ENCODE results near the gene CCDC179. TPM values are rescaled to one million over a fixed set of nuclear protein-coding genes. Genes with fewer than 3 reads are reported as not detected.

CCDC179 gene
- total and polyA plus RNA-seq, 3 donors from 2014 or later, result 3.3 to 54.1 (median 6.2) TPM

GRCh38 chr11:22822203-22822602, 38.1 kb downstream of the CCDC179 start:
- WGBS, 2 donors, result 96 to 99% methylated on average over 2 of the region's 2 CpGs
- Histone ChIP-seq H3K4me1 (no peaks in the 10 kb centered on the region), H3K9me3 (no peaks in the 10 kb centered on the region), H3K27ac (no peak overlapping the region), H3K27me3 (no peaks in the 10 kb centered on the region), H3K4me3 (no peak overlapping the region), H3K36me3 (ENCODE audit: low read depth, missing control alignments) (no peaks in the 10 kb centered on the region)
- TF ChIP-seq, protein P1, sequence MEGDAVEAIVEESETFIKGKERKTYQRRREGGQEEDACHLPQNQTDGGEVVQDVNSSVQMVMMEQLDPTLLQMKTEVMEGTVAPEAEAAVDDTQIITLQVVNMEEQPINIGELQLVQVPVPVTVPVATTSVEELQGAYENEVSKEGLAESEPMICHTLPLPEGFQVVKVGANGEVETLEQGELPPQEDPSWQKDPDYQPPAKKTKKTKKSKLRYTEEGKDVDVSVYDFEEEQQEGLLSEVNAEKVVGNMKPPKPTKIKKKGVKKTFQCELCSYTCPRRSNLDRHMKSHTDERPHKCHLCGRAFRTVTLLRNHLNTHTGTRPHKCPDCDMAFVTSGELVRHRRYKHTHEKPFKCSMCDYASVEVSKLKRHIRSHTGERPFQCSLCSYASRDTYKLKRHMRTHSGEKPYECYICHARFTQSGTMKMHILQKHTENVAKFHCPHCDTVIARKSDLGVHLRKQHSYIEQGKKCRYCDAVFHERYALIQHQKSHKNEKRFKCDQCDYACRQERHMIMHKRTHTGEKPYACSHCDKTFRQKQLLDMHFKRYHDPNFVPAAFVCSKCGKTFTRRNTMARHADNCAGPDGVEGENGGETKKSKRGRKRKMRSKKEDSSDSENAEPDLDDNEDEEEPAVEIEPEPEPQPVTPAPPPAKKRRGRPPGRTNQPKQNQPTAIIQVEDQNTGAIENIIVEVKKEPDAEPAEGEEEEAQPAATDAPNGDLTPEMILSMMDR (IDR thresholded peaks at IDR 0.05), result no peak
- TF ChIP-seq POLR2A (IDR thresholded peaks at IDR 0.05), result no peak
- DNase-seq, result no peak
- intact Hi-C loops (cut with DNase I; ENCODE audit: low total_unique reads), result no loop called here

DNA sequence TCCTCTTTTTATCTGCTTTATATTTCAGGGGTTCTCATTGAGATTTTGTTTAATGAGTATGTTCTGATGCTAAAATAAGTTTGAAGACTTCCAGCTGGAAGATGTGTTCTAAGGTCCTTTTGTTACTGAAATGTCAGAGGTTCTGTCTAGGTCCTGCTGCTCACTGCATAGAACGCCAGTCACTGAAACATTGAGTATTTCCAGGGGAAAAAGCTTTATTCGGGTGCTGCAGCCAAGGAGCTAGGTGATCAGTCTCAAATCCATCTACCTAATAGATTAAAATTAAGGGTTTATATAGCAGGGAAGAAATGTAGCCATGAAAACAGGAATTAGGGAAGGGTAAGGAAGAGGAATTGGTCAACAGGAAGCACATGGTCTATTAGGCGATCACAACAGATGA, 50.4 kb downstream of the CCDC179 start:
- H3K27me3 ChIP-seq, result no peaks in the 10 kb centered on the region
- no peaks in the 10 kb centered on the region for H3K36me3 ChIP-seq (ENCODE audit: low read depth, missing control alignments)
- H3K4me3 ChIP-seq, result no peak overlapping the region
- intact Hi-C loops (cut with DNase I; ENCODE audit: low total_unique reads), result no loop called here
- no peak overlapping the region for H3K27ac ChIP-seq
- WGBS, 2 donors, result 96 to 98% methylated on average over 3 of the region's 3 CpGs
- no peak for DNase-seq
- H3K9me3 ChIP-seq, result no peaks in the 10 kb centered on the region
- TF ChIP-seq, protein P1 (IDR thresholded peaks at IDR 0.05), result no peak
- TF ChIP-seq POLR2A (IDR thresholded peaks at IDR 0.05), result no peak
- no peaks in the 10 kb centered on the region for H3K4me1 ChIP-seq

GRCh38 chr11:22808571-22809197, 51.6 kb downstream of the CCDC179 start:
- no peaks in the 10 kb centered on the region for H3K27me3 ChIP-seq
- H3K9me3 ChIP-seq, result no peaks in the 10 kb centered on the region
- H3K4me1 ChIP-seq, result no peaks in the 10 kb centered on the region
- no peak overlapping the region for H3K4me3 ChIP-seq
- intact Hi-C loops (cut with DNase I; ENCODE audit: low total_unique reads), result no loop called here
- H3K36me3 ChIP-seq (ENCODE audit: low read depth, missing control alignments), result no peaks in the 10 kb centered on the region
- H3K27ac ChIP-seq, result no peak overlapping the region
- TF ChIP-seq POLR2A (IDR thresholded peaks at IDR 0.05), result no peak
- TF ChIP-seq, protein P1 (IDR thresholded peaks at IDR 0.05), result no peak
- DNase-seq, result no peak
- WGBS, 2 donors, result 78 to 86% methylated on average over 3 of the region's 3 CpGs

- intact Hi-C loops (cut with DNase I; ENCODE audit: low total_unique reads), result no loop called here
- no peak overlapping the region for H3K27ac ChIP-seq
These were observed 52.3 kb downstream of the CCDC179 start for GRCh38 chr11:22807855-22808570.

More at GRCh38 chr11:22807855-22808570, 52.3 kb downstream of the CCDC179 start:
- Histone ChIP-seq H3K9me3 (no peaks in the 10 kb centered on the region), H3K36me3 (ENCODE audit: low read depth, missing control alignments) (no peaks in the 10 kb centered on the region), H3K27me3 (no peaks in the 10 kb centered on the region), H3K4me1 (no peaks in the 10 kb centered on the region), H3K4me3 (no peak overlapping the region)
- no peak for DNase-seq
- WGBS, 2 donors, result 54 to 65% methylated on average over 2 of the region's 2 CpGs
- TF ChIP-seq POLR2A (IDR thresholded peaks at IDR 0.05), result no peak
- TF ChIP-seq, protein P1 (IDR thresholded peaks at IDR 0.05), result no peak

Data from testis (tissue), 3 donors.